ACC112 (cell line): ENCODE data around the gene FECH.
A peak's percentile ranks its signal among the peaks of the same experiment; 100 is the strongest.
"Not testable (repeated sequence)": the region's sequence is repeated elsewhere in the genome, so short reads cannot be mapped to it uniquely, and the experiment has no call there.

Experiments used
- H2AFZ ChIP-seq: fragments of 200-600 bp; sonication (generic); one replicate; pipeline ENCODE4 v1.6.0; 2017; ENCODE audit warnings: antibody characterized with exemption, low read length; ENCODE audit not compliant: unreplicated experiment
- H3K27ac ChIP-seq: fragments of 200-600 bp; sonication (generic); 2 replicates; pipeline ENCODE4 v1.5.1; 2014; ENCODE audit warnings: low read depth, mild to moderate bottlenecking, antibody characterized with exemption, low read length, moderate library complexity
- H3K27me3 ChIP-seq: fragments of 200-600 bp; sonication (generic); 2 replicates; pipeline ENCODE4 v1.6.1; 2014; ENCODE audit warnings: mild to moderate bottlenecking, antibody characterized with exemption, low read length, moderate library complexity, mixed read lengths; ENCODE audit not compliant: insufficient read depth
- H3K36me3 ChIP-seq: fragments of 200-600 bp; sonication (generic); 2 replicates; pipeline ENCODE4 v1.6.1; 2016; ENCODE audit warnings: mild to moderate bottlenecking, antibody characterized with exemption, low read length, moderate library complexity, mixed read lengths; ENCODE audit not compliant: insufficient read depth
- H3K4me1 ChIP-seq: fragments of 200-600 bp; sonication (generic); one replicate; pipeline ENCODE4 v1.6.1; 2016; ENCODE audit warnings: low read length, mixed read lengths; ENCODE audit not compliant: insufficient read depth, unreplicated experiment, control insufficient read depth
- H3K4me3 ChIP-seq: fragments of 200-600 bp; sonication (generic); 2 replicates; pipeline ENCODE4 v1.5.1; 2014; ENCODE audit warnings: mild to moderate bottlenecking, low read depth, low read length
- H3K79me2 ChIP-seq: fragments of 200-600 bp; sonication (generic); one replicate; pipeline ENCODE4 v1.6.0; 2016; ENCODE audit warnings: low read length; ENCODE audit not compliant: control insufficient read depth, unreplicated experiment, insufficient read depth

FECH gene

DNA sequence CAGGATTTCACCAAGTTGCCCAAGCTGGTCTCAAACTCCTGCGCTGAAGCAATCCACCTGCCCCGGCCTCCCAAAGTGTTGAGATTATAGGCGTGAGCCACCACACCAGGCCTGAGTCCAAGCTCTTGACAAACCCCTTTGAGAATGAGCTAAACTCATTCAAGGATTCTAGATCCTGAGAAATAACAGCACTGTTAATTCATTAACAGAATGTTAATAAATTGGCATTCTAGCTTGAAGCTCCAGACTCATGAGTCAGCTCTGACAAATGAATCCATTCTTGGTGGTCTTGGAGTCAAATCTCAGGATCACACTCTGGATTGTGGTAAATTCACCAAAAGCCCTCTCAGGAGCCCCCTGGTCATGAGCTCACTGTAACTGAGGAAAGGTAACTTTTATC, 33.4 kb upstream of the FECH start:
- H3K4me1 ChIP-seq, result peaks cover 13% of the 10 kb centered on the region
- peak overlapping the region; percentile 79 for H3K4me3 ChIP-seq
- no peak overlapping the region for H2AFZ ChIP-seq
- no peak overlapping the region for H3K27ac ChIP-seq
- H3K79me2 ChIP-seq, result peaks cover 47% of the 10 kb centered on the region
- H3K36me3 ChIP-seq, result peaks cover 9% of the 10 kb centered on the region
- H3K27me3 ChIP-seq, result no peaks in the 10 kb centered on the region

DNA sequence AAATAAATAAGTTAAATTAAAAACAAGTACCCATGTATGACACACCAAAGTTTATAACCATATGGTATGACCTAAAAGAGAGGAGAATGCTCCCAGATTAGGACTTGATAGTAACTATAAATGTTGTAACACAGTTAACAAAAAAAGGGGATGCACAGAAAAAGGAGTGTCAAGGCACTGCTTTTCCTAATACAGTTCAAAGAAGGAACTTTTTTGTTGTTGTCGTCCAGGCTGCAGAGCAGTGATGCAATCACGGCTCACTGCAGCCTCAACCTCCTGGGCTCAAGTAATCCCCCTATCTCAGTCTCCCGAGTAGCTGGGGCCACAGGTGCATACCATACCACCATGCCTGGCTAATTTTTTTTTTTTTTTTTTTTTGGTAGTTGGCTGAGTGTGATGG, 32.4 kb upstream of the FECH start:
- Histone ChIP-seq H3K36me3 (peaks cover 14% of the 10 kb centered on the region), H3K79me2 (peaks cover 47% of the 10 kb centered on the region), H3K4me3 (no peak overlapping the region), H3K27me3 (no peaks in the 10 kb centered on the region), H3K27ac (no peak overlapping the region), H2AFZ (no peak overlapping the region), H3K4me1 (peaks cover 13% of the 10 kb centered on the region)

DNA sequence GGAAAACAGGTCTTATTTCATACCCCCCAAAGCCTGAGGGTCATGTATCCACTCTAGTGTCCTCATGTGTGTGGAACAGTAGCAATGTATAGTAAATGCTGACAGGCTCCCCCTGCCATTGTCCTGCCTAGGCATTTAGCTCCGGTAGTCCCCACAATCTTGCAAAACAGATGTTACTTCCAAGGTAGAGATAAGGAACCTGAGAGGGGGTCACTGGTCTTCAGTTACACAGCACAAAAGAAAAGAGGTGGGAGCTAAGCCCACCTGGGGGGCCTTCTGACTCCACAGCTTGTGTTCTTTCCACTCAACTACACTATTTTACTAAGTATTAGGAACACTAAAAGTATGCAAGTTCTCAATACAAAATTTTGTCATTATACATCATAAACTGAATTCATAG, 17.4 kb upstream of the FECH start:
- Histone ChIP-seq H3K4me1 (no peaks in the 10 kb centered on the region), H3K36me3 (peaks cover 48% of the 10 kb centered on the region), H3K27ac (no peak overlapping the region), H3K79me2 (no peaks in the 10 kb centered on the region), H3K4me3 (no peak overlapping the region), H3K27me3 (no peaks in the 10 kb centered on the region), H2AFZ (no peak overlapping the region)

DNA sequence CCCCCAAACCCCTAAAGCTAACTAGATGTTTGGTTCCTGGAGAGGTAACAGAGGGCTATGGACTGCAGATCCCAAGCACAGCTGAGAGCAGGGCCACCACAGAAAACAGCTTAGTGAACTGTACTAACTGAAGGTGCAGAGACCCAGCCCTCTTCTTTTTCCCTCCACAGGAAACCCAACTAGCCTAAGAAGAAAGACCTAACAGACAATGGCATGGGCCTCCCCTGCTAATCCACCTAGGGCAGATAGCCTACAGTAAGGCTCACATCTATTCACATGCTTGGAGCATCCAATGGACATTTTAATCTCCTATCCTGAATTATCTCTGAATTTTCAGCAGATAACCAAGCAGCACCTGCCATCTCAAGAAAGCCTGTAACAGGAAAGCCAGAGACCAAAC, 8.8 kb upstream of the FECH start:
- Histone ChIP-seq H2AFZ (no peak overlapping the region), H3K27ac (no peak overlapping the region), H3K4me1 (no peaks in the 10 kb centered on the region), H3K27me3 (no peaks in the 10 kb centered on the region), H3K79me2 (no peaks in the 10 kb centered on the region), H3K4me3 (no peak overlapping the region), H3K36me3 (peaks cover 18% of the 10 kb centered on the region)

DNA sequence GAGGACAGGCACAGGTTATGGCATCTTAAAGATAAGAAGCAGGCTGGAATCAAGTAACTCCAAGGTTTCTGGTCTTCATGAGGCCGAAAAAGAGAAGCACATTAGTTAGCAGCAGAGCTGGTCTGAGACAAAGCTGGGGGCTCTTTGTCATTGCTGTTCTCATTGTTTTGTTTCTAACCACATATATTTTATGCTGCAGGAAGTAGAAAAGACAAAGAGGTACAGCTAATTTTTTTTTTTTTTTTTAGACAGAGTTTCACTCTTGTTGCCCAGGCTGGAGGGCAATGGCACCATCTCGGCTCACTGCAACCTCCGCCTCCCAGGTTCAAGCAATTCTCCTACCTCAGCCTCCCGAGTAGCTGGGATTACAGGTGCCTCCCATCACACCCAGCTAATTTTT, 6.2 kb upstream of the FECH start:
- H3K4me3 ChIP-seq, H3K4me1 ChIP-seq, H3K27me3 ChIP-seq, H3K79me2 ChIP-seq, H3K36me3 ChIP-seq, H3K27ac ChIP-seq, H2AFZ ChIP-seq: not testable (repeated sequence)

DNA sequence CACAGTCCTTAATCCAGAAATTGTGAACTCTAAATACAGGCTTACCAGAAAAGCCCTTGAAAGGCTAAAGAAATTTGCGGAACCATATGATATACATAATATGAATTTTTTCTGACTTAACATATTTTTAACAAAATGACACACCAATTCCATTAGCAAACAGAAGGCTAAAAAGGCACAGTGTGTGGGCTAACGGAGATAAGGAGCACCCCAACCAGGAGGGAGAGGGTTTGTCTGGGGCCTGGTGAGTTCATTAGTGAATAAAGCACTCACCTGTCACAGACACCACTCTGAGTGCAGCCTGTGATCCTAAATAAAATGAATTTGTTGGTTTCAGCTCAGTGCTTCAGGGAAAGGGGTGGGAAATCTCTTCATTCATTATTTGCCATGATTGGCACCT, 2.7 kb upstream of the FECH start:
- no peaks in the 10 kb centered on the region for H3K27me3 ChIP-seq
- no peaks in the 10 kb centered on the region for H3K36me3 ChIP-seq
- H3K79me2 ChIP-seq, result peaks cover 9% of the 10 kb centered on the region
- H2AFZ ChIP-seq, result no peak overlapping the region
- H3K4me1 ChIP-seq, result peaks cover 15% of the 10 kb centered on the region
- H3K27ac ChIP-seq, result no peak overlapping the region
- no peak overlapping the region for H3K4me3 ChIP-seq

DNA sequence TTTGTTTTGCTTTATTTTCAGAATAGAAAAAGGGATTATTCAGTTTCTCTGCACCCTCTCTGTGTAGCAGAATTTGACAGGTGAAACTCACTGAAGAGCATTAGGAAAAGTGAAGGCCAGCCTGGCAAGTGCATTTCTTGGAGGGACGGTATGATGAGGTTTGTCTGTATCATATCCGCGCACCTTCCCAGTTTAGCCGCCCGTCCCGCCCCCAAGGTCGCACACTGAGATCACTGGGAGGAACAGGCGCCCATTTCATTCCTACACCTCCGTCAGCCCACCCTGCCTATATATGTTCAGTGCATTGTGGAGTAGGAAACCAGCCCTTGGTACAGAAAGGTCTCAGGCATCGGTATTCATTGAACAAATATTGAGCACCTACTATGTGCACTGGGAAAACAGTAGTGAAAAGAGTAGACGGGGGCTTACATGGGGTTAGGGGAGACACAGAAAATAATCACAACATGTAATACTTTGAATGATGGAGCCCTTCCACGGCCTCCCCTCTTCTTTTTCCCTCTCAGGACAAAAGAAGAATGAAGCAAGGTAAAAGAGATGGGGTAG, 678 bp upstream of the FECH start:
- peak overlapping the region; percentile 91 for H3K4me3 ChIP-seq
- peaks cover 15% of the 10 kb centered on the region for H3K4me1 ChIP-seq
- peak overlapping the region; percentile 88 for H2AFZ ChIP-seq
- peaks cover 9% of the 10 kb centered on the region for H3K79me2 ChIP-seq
- H3K27me3 ChIP-seq, result no peaks in the 10 kb centered on the region
- H3K27ac ChIP-seq, result peak overlapping the region; percentile 39
- no peaks in the 10 kb centered on the region for H3K36me3 ChIP-seq

DNA sequence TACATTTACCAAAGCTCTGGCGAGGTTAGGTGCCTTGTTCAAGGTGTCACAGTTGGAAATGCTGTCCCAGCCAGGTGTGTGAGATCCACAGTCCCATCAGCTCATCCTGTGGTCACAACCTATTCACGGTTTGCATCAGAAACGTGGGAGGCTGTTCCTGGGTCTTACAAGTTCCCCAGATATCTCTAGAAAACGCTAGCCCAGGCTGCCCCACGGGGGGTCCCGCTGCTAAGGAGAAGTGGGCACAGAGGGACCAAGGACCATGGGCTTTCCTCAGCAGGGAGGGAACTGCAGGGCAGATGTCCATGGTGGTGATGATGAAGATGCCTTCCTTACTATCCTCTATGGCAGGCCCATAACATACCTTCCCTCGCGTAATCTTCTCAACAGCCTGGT, 649 bp downstream of the FECH start:
- Histone ChIP-seq H2AFZ (peak overlapping the region; percentile 88), H3K27ac (no peak overlapping the region), H3K27me3 (no peaks in the 10 kb centered on the region), H3K4me3 (peak overlapping the region; percentile 91), H3K36me3 (no peaks in the 10 kb centered on the region), H3K4me1 (peaks cover 15% of the 10 kb centered on the region), H3K79me2 (peaks cover 9% of the 10 kb centered on the region)

DNA sequence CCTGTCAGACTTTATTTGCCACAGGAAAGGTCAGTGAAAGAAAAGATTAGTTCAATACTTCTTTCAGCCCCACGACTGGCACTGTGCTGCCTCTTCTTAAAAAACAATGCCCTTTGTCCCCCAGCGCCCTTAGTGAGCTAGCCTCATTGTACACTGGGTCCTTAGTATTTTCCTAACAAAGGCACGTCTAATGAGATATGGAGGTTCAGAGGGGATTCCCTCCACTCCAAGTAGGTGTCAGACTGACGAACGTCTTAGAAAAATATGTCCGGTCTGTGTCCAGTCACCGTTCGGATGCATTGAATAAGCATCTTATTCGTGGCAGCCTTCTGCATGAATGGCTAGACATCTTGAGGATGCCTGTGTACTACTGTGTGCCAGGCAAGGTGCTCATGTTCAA, 1.1 kb downstream of the FECH start:
- no peak overlapping the region for H3K27ac ChIP-seq
- H3K4me1 ChIP-seq, result peaks cover 15% of the 10 kb centered on the region
- no peak overlapping the region for H2AFZ ChIP-seq
- H3K27me3 ChIP-seq, result no peaks in the 10 kb centered on the region
- no peaks in the 10 kb centered on the region for H3K36me3 ChIP-seq
- H3K4me3 ChIP-seq, result peak overlapping the region; percentile 91
- H3K79me2 ChIP-seq, result peaks cover 9% of the 10 kb centered on the region

DNA sequence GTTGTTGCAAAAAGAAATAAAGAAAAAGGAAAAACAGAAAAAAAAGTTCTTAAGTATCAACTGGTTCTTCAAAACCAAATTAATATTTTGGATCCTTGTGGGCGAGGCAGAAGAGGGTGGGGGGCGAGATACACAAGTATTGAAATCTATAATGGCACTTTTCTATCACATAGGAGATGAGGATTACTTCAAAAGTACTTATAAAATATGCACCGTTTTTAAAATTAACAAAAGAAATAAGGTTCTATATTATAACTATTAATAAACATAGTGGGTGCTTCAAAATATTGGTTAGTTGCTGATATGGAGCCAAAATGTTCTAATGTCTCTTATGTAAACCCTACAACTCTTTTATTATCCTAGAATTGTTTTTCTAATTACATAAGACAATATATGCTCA, 2.1 kb downstream of the FECH start:
- H3K36me3 ChIP-seq, result 0 out of 2 replicates have a peak, but pooled peaks cover 8% of the 10 kb centered on the region
- H3K4me3 ChIP-seq, result no peak overlapping the region; the same call in 1 of the 2 replicates
- H3K27ac ChIP-seq, result no peak overlapping the region
- peaks cover 9% of the 10 kb centered on the region for H3K79me2 ChIP-seq
- H3K4me1 ChIP-seq, result peaks cover 15% of the 10 kb centered on the region
- H2AFZ ChIP-seq, result no peak overlapping the region
- H3K27me3 ChIP-seq, result no peaks in the 10 kb centered on the region

DNA sequence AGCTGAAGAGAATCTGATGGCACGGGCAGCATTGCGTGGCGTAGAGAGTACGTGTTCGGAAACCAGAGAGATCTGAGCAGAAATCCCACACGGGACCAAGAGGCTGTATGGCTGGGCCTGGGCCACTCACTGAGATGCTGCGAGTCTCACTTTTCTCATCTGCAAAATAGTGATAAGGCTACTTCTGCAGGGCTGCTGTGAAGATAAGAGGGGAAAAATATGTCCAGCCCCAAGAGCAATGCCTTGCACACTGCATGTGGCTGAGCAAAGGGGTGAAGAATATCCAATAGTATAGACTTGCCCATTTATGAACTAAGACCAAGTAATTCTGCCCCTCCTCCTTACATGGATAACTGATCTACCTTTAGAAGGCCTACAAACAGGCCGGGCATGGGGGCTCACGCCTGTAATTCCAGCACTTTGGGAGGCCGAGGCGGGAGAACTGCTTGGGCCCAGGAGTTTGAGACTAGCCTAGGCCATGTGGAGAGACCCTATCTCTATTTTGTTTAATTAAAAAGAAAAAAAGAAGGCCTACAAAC, 3.1 kb downstream of the FECH start:
- H3K27ac ChIP-seq, result no peak overlapping the region
- no peak overlapping the region for H2AFZ ChIP-seq
- peaks cover 10% of the 10 kb centered on the region; the same call in 1 of the 2 replicates for H3K36me3 ChIP-seq
- no peaks in the 10 kb centered on the region for H3K27me3 ChIP-seq
- no peak overlapping the region for H3K4me3 ChIP-seq
- H3K79me2 ChIP-seq, result peaks cover 9% of the 10 kb centered on the region
- peaks cover 15% of the 10 kb centered on the region for H3K4me1 ChIP-seq
